LNCAP (cell line): ENCODE results near the gene PNLIPRP2.
A peak's percentile ranks its signal among the peaks of the same experiment; 100 is the strongest.

Experiments used
- TF ChIP-seq, protein P1 (sequence below): fragments of 450-650 bp; IDR thresholded peaks from 2 replicates; pipeline ENCODE4 v1.5.1; 2017; ENCODE audit warnings: mild to moderate bottlenecking

PNLIPRP2 gene

DNA sequence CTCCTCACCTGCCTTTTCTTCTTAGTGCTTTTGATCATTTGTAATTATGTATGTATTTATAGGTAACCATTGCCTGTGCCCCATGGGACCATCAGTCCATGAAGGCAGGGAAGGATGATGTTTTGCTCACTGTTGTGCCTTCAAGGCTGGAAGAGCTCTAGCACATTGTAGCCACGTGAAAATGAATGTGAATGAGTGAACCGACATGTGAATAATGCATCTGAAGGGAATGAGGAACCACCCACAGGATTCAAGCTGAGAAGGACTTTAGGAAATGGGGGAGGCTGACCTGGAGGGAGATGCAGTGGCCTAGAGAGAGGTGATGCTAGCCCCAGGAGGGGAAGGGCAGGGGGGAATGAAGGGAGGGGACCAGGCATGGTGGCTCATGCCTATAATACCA is 6.0 kb upstream of the PNLIPRP2 start:
- TF ChIP-seq, protein P1, sequence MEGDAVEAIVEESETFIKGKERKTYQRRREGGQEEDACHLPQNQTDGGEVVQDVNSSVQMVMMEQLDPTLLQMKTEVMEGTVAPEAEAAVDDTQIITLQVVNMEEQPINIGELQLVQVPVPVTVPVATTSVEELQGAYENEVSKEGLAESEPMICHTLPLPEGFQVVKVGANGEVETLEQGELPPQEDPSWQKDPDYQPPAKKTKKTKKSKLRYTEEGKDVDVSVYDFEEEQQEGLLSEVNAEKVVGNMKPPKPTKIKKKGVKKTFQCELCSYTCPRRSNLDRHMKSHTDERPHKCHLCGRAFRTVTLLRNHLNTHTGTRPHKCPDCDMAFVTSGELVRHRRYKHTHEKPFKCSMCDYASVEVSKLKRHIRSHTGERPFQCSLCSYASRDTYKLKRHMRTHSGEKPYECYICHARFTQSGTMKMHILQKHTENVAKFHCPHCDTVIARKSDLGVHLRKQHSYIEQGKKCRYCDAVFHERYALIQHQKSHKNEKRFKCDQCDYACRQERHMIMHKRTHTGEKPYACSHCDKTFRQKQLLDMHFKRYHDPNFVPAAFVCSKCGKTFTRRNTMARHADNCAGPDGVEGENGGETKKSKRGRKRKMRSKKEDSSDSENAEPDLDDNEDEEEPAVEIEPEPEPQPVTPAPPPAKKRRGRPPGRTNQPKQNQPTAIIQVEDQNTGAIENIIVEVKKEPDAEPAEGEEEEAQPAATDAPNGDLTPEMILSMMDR = no peak

- TF ChIP-seq, protein P1 = no peak
Observed at GRCh38 chr10:116615199-116615776, 5.5 kb upstream of the PNLIPRP2 start.

DNA sequence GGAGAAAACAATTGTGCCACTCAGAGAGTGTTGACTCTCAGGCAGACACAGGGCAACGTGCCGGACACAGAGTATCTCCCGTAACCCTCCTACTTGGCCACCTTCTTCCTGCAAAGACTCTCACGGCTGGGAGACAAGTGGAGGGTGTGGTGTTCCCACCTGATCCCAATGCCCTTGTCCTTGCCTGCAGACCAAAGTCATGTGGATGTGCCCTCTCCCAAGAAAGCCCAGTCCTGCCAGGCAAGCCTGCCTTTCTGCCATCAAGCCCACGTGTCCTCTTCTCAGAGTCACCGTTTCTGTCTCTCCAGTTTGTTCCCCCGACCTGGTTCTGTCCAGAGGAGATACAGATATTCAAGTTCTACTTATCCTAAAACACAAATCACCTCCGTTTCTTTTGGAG is 723 bp downstream of the PNLIPRP2 start:
- TF ChIP-seq, protein P1 = no peak

GRCh38 chr10:116621934-116622655 is 1.3 kb downstream of the PNLIPRP2 start:
- TF ChIP-seq, protein P1 = no peak

DNA sequence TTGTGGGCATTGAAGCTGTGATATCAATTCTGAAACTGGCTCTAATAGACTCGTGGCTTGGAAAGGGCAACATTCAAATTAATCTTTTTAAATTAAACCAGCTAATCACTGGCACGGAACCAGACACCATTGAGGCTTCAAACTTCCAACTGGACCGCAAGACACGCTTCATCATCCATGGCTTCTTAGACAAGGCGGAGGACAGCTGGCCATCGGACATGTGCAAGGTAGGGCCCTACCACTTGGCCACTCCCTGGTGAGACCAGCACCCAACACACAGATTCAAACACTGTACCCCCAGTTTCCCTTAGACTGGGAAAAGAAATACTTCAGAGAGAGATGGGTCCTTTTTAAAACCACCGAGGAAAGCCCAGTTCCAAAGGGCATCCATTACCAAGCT is 5.1 kb downstream of the PNLIPRP2 start:
- TF ChIP-seq, protein P1 = no peak

GRCh38 chr10:116626815-116627214 is 6.1 kb downstream of the PNLIPRP2 start:
- TF ChIP-seq, protein P1 = no peak

DNA sequence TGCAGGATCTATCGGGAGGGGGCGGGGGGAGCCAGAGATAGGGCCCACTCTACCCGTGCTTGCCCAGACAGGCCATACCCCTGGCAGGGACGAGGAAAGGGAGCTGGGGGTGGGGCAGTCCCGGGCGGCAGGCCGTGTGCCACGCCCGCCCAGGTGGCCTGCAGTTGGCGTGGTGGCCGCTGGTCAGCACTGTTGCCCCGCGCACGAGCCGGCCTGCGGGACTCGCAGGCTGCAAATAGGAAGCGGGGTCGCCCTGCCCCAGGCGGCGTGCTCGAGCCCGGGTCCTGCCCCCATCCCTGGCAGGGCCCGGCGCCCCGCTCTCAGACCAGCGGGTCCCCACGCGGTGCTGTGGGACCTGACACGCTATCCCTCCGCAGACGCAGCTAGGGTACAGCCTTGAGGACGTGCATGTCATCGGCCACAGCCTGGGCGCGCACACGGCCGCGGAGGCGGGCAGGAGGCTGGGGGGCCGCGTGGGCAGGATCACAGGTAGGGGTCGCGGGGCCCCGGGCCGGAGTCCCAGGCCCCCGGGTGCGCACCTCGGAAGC is 6.7 kb downstream of the PNLIPRP2 start:
- TF ChIP-seq, protein P1 = peak; percentile 92
